ENCODE data around the gene SPOCK3.
"Not testable (repeated sequence)": the region's sequence is repeated elsewhere in the genome, so short reads cannot be mapped to it uniquely, and the experiment has no call there.

The SPOCK3 gene

GRCh38 chr4:166957451-166957850 is 276.8 kb downstream of the SPOCK3 start:
- DNase-seq (ENCODE audit: low read depth in 2 of 2), result no peak

GRCh38 chr4:166956484-166956883 is 277.8 kb downstream of the SPOCK3 start:
- no peak for DNase-seq (ENCODE audit: low read depth in 2 of 2)

- no peak for DNase-seq (ENCODE audit: low read depth in 2 of 2)
Observed at GRCh38 chr4:166941629-166942028, 292.7 kb downstream of the SPOCK3 start.

GRCh38 chr4:166930464-166930863 is 303.8 kb downstream of the SPOCK3 start:
- DNase-seq (ENCODE audit: low read depth in 2 of 2), result no peak

GRCh38 chr4:166924424-166924823 is 309.9 kb downstream of the SPOCK3 start:
- DNase-seq (ENCODE audit: low read depth in 2 of 2), result no peak

GRCh38 chr4:166913926-166914325 is 320.4 kb downstream of the SPOCK3 start:
- no peak for DNase-seq (ENCODE audit: low read depth in 2 of 2)

- DNase-seq (ENCODE audit: low read depth in 2 of 2), result no peak
Observed at GRCh38 chr4:166903408-166903807, 330.9 kb downstream of the SPOCK3 start.

GRCh38 chr4:166902941-166903340 is 331.4 kb downstream of the SPOCK3 start:
- no peak for DNase-seq (ENCODE audit: low read depth in 2 of 2)

- no peak for DNase-seq (ENCODE audit: low read depth in 2 of 2)
Observed at GRCh38 chr4:166896254-166896653, 338.0 kb downstream of the SPOCK3 start.

GRCh38 chr4:166895771-166896170 is 338.5 kb downstream of the SPOCK3 start:
- DNase-seq (ENCODE audit: low read depth in 2 of 2), result no peak

GRCh38 chr4:166887457-166887856 is 346.8 kb downstream of the SPOCK3 start:
- DNase-seq (ENCODE audit: low read depth in 2 of 2), result no peak

GRCh38 chr4:166886718-166887117 is 347.6 kb downstream of the SPOCK3 start:
- no peak for DNase-seq (ENCODE audit: low read depth in 2 of 2)

- no peak for DNase-seq (ENCODE audit: low read depth in 2 of 2)
Observed at GRCh38 chr4:166882221-166882620, 352.1 kb downstream of the SPOCK3 start.

GRCh38 chr4:166875821-166876220 is 358.5 kb downstream of the SPOCK3 start:
- DNase-seq (ENCODE audit: low read depth in 2 of 2), result no peak

GRCh38 chr4:166862032-166862431 is 372.3 kb downstream of the SPOCK3 start:
- no peak for DNase-seq (ENCODE audit: low read depth in 2 of 2)

GRCh38 chr4:166850398-166850797 is 383.9 kb downstream of the SPOCK3 start:
- not testable (repeated sequence) for DNase-seq (ENCODE audit: low read depth in 2 of 2)

- DNase-seq (ENCODE audit: low read depth in 2 of 2), result no peak
Observed at GRCh38 chr4:166846939-166847338, 387.4 kb downstream of the SPOCK3 start.

- no peak for DNase-seq (ENCODE audit: low read depth in 2 of 2)
Observed at GRCh38 chr4:166842795-166843261, 391.5 kb downstream of the SPOCK3 start.

GRCh38 chr4:166839615-166840251 is 394.6 kb downstream of the SPOCK3 start:
- DNase-seq (ENCODE audit: low read depth in 2 of 2), result no peak

GRCh38 chr4:166838975-166839614 is 395.2 kb downstream of the SPOCK3 start:
- no peak for DNase-seq (ENCODE audit: low read depth in 2 of 2)

GRCh38 chr4:166836865-166837264 is 397.4 kb downstream of the SPOCK3 start:
- DNase-seq (ENCODE audit: low read depth in 2 of 2), result no peak

GRCh38 chr4:166827629-166828028 is 406.7 kb downstream of the SPOCK3 start:
- no peak for DNase-seq (ENCODE audit: low read depth in 2 of 2)

GRCh38 chr4:166827167-166827566 is 407.1 kb downstream of the SPOCK3 start:
- DNase-seq (ENCODE audit: low read depth in 2 of 2), result no peak

- DNase-seq (ENCODE audit: low read depth in 2 of 2), result no peak
Observed at GRCh38 chr4:166823848-166824247, 410.4 kb downstream of the SPOCK3 start.

All from stimulated activated CD4-positive, alpha-beta T cell treated with anti-CD3 and anti-CD28 coated beads, Interleukin-1b, Interleukin-23, amount 100 ng/mL, for 4 hours (primary cell).